ENCODE results near the gene CMTM3.
A peak's percentile ranks its signal among the peaks of the same experiment; 100 is the strongest.
"Not testable (repeated sequence)": the region's sequence is repeated elsewhere in the genome, so short reads cannot be mapped to it uniquely, and the experiment has no call there.

The CMTM3 gene, protein sequence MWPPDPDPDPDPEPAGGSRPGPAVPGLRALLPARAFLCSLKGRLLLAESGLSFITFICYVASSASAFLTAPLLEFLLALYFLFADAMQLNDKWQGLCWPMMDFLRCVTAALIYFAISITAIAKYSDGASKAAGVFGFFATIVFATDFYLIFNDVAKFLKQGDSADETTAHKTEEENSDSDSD

DNA sequence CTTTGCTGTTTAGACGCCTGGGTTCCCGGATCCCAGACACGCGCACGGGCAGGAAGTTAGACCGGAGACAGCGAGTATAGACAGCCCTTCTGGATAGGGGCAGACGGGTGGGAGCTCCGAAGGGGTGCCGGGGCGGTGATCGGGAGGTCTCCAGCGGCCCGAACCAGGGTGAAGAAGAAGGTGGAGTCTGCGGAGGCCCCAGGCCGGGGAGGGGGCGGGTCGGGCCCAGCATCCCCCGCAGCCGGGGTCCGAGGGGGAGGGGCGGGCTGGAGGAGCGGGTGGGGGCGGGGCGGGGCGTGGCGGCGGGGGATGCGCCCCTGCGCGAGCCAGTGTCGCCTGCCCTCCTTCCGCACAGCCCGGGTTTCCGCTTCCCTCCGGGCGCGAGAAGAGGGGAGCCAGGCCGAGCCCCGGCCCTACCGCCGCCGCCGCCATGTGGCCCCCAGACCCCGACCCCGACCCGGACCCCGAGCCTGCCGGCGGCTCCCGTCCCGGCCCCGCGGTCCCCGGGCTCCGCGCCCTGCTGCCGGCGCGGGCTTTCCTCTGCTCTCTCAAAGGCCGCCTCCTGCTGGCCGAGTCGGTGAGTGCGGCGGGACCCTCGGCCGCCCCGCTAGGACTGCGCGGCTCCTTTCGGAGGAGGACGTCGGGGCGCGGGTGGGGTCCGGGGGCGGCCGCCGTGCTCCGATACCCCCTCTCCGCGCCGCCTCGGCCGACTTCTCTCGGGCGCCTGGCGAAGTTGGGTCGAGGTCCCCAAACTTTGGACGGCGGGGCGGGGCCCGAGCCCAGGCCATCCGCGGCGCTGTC is at the start of gene CMTM3:
Gene CMTM3 (plus strand): TSS at position 329 of the 801 bp plus-strand sequence. CDS start 102 bp downstream, at position 431.
- peak; percentile 72 to 77 for DNase-seq

DNA sequence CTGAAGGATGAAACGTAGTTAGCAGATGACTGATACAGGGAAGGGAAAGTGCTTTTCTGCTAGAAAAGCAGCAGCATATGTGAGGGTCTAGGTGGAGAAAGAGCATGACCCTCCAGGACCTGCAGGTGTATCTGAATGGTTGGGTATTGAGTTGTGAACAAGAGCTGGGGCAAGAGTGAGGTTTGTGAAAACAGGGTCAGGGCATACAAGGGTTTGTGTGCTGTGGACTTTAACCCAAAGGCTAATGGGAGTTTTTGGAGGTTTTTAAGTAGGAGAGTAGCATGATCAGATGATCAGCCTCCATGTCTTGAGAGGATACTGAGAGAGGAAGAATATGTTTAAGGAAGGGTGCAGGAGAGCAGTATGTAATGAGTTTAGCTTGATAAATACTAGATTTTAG is 44.4 kb upstream of the CMTM3 start:
- no peak for DNase-seq

DNA sequence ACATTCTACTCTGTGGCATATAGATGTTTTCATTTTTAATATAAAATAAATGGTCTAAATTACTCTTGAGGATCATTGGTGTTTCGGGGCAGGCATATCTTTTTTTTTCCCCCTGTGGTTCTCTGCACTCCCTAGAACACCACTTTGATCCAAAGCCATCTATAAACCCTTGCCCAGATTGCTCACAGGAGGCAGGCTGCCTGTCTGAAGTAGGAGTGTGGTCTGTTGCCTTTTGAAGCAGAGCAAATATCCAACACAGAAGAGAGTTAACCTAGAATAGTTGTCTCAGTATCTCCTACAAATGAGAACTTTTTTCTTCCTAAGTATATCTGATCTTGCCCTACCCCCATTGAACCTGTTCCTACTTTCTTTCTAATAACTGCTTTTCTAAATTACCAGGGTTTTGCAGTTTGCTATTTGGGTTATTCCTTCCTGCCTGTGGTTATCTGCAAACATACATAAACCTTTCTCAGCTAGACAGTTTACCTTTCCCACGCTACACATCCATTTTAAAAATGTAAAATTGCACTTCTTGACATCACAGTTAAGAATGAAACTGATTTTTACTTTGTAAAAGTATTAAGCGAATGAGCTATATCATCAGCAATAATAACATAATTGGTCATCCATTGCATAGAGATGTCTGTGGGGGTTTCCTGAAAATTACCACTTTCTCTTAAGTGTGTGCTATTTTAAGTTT is 43.0 kb upstream of the CMTM3 start:
- no peak for DNase-seq

DNA sequence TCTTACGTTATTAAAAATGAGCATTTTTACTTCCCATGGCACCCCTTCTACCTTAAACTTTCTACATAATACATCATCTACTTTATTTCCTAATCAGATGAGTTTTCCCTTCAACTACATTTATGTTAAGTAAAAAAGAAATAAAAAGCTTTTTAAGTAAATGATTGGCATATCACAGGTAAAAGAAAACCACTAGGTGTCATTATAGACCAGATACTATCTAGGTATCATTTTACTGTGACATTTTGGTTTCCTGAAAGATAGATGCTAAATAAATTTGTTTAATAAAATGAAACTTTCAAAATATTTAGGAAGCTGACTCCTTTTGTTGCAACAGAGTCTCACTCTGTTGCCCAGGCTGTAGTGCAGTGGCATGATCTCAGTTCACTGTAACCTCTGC is 42.1 kb upstream of the CMTM3 start:
- peak in 1 of 2 donors; percentile 58 for DNase-seq

DNA sequence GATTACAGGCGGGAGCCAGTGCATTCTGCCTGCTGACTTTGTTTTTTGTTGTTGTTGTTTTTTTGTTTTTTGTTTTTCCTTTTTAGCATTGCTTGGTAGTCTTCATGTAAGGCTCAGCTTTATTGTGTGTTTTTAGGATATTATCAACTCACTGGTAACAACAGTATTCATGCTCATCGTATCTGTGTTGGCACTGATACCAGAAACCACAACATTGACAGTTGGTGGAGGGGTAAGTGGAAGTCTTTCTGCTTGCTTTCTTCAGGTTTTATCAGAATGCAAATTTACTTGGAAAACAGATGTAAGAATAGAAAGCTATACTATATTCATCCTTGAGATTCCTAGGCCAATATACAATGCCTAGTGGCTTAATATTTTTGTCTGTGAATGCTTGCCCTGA is 41.5 kb upstream of the CMTM3 start:
- DNase-seq, result no peak

DNA sequence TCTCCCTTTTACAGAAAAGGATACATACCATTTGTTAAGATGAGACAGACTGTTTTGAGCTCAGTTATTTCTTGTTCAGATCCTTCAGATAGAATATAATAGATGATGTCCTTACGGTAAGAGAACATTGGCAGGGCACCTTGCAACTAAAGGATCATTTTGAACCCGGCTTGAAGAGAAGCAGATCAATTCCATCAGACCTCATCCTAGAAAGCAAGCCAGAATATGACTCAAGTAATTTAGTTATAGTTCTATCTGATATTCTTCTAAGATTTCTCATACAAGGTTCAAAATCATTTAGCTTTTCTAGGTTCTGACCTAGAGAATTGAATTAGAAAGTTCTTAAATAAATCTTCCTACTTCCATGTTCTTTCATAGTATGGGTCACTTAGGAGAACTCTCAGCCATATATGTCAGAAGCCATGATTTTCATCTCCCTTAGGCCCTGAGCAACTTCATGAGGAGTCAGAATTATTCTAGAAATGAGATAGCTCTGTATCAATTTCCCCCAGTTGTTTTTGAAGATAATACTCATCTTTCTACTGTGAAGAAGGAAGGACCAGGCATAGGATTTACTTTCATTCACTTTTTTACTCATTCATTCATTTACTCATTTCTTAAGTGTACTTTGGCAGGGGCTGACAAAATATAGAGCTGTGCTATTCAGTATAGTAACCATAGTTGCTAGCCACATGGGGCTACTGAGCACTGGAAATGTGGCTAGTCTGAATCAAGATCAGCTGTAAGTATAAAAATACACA is 40.8 kb upstream of the CMTM3 start:
- no peak for DNase-seq

DNA sequence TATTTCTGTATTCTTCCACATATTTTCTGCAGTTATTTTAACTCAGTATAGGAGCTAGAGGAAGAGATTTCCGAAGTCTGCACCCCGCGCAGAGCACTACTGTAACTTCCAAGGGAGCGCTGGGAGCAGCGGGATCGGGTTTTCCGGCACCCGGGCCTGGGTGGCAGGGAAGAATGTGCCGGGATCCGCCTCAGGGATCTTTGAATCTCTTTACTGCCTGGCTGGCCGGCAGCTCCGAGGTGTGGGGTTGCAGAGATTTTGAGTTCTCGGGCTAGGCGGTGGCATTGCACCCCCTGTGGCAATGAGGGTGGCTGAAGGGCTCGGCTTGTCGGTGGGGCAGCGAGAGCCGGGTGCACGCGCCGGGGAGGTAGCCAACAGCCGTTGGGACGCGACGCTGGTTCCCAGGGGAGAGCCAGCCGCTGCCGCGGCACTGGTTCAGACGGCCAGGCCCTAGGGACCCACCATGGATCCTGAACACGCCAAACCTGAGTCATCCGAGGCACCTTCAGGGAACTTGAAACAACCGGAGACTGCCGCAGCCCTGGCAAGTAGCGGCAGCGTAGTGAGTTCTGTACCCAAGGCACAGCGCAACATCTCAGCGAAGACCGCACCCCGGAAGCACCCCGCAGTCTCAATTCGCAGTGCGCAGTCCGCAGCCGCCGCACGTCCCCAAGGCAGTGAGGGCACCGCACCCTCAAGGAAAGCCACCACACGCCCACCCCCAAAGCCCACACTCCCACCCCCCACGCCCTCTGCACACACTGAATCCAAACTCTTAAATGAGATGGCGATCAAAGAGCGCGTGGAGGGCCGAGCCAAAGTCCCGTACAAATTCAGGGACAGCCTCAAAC is 38.2 kb upstream of the CMTM3 start, which contains the start of gene CMTM1:
Gene CMTM1 (plus strand): TSS at position 389 of the 851 bp plus-strand sequence. CDS start 75 bp downstream, at position 464.
- no peak for DNase-seq

DNA sequence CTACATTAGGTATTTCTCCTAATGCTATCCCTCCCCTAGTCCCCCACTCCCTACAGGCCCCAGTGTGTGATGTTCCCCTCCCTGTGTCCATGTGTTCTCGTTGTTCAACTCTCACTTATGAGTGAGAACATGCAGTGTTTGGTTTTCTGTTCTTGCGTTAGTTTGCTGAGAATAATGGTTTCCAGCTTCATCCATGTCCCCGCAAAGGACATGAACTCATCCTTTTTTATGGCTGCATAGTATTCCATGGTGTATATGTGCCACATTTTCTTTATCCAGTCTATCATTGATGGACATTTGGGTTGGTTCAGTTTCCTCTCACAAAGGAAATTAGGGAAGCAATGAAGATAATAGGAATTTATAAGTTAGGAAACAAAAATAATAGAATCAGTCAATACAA is 37.2 kb upstream of the CMTM3 start:
- DNase-seq, result not testable (repeated sequence)

DNA sequence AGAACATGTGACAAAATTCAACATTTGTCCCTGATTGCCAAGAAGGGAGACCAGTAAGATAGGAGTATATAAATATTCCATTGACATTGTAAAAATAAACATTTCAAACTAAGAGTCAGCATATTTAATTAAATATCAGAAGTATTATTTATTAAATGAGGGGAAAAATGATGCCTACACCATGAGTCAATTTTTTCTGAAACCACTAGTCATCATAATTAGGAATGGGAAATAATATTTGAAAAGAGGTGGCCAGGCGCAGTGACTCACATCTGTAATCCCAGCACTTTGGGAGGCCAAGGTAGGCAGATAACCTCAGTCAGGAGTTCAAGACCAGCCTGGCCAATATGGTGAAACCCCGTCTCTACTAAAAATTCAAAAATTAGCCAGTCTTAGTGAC is 36.1 kb upstream of the CMTM3 start:
- no peak for DNase-seq

DNA sequence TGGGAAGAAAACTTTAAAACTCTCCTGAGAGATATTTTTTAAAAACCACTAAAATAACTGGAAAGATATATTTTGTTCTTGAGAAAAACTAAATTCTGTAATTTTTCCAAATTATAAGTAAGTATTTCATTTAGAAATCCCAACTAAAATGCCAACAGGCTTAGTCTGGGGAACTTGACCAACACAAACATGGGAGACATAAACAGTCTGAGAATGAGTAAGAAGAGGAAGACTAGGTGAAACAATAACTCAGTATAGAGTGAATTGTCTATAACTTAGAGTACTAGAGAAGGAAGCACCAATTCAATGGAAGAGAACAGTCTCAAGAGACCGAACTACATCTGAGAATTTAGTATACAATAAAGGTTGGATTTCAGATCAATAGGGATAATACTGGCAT is 35.4 kb upstream of the CMTM3 start:
- DNase-seq, result no peak

DNA sequence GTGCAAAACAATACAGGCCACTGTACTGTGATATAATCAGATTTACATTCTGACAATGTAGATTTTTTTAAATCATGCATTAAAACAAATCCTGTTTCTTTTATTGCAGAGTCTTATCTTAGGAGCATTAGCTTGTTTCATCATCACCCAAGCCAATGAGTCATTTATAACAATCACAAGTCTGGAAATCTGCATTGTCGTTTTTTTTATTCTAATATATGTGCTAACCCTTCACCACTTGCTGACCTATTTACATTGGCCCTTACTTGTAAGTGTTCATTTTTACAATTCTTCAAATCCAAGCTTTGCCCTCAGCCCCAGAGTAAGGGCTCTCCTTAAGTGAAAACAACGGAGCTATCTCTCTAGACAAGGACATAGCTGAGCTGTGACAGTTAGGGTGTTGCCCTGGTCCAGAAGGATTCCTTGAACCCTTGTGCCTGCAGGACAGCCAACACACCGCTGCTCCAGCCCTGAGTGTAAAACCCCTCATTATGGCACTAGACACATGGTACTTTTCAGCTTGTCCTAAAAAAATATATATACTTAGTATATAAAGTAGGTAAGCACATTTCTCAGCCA is 34.6 kb upstream of the CMTM3 start:
- DNase-seq, result no peak

DNA sequence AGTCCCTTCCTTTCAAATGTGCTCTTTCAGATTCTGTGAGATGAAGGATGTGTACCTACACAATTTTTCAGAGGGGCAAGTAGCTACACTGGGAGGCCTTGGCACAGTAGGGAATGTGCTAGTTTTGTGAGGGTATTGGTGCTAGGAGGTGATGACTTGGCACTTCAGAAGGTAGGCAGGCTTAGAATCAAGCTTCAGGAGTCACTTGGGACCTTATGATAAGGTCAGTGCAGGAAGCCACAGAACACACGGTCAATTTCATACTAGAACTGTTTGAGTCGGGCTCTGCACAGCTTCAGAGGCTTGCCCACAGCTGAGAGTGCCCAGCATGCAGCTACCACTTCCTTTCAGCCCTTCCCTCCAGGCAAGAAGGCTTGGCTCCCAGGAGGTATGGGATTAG is 32.1 kb upstream of the CMTM3 start:
- no peak for DNase-seq

DNA sequence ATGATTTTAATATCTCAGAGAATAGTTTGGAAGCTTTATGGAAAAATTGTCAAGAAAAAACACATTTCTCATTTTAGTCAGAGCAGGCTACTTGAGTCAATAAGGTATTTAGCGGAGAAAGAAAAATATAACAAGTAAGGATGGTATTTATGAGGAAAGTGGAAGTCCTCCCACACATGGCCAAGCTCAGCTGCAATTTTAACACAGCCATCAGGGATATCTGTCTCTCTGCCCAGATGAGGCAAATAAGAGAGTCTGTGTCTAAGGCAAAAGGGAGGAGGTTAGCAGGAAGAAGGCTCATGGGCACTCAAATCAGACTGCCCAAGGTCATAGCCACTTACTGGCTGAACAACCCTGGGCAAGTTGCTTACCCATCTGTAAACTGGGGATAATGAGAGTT is 30.4 kb upstream of the CMTM3 start:
- DNase-seq, result no peak

DNA sequence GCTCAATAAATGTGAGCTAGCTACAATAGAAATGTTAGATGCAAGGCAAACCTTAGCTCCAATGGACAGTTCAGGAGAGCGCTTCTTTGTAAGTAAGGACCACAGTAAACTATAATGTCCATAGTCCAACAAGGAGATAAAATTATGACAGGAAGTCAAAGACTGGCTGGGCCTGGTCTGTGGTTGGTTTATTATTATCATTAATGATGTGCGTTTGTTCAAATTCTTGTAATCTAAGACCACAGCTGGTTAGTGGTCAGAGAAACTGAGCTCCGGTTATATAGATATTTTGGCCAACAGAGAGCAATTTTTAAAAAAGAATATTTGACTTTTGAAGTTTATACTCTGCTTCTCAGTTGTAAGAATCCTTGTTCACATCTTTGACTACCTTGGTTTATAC is 30.0 kb upstream of the CMTM3 start:
- DNase-seq, result no peak

DNA sequence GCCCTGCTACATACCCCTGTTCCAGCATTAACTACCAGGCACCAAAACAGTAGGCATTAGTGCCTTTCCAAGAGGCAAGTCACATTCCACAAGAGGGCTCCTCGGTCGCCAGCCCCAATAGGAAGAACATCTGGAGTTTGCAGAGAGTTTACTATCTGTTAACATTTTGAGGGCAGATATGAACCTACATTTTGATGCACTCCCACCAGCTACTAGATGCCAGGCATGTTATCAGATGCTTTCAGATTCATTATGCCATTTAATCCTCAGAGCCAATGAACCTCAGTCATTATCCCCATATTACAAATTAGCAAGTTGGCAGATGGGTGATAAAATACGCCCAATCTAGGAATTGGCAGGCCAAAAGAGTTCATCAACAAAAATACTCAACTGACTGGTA is 29.4 kb upstream of the CMTM3 start:
- no peak for DNase-seq

DNA sequence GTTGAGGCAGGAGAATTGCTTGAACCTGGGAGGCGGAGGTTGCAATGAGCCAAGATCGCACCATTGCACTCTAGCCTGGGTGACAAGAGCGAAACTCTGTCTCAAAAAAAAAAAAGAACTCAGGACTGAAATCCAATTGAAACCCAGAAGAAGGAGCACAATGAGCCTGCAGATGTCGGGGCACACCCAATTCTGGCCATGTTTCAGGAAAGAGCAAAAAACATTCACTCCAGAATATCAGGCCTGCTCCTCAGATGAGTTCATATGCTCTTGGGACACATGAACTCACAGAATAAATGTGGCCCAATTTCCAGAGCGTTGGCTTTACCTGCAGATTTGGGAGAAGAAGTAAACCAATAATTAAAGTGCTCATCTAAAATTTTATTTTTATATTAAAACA is 28.2 kb upstream of the CMTM3 start:
- DNase-seq, result no peak

DNA sequence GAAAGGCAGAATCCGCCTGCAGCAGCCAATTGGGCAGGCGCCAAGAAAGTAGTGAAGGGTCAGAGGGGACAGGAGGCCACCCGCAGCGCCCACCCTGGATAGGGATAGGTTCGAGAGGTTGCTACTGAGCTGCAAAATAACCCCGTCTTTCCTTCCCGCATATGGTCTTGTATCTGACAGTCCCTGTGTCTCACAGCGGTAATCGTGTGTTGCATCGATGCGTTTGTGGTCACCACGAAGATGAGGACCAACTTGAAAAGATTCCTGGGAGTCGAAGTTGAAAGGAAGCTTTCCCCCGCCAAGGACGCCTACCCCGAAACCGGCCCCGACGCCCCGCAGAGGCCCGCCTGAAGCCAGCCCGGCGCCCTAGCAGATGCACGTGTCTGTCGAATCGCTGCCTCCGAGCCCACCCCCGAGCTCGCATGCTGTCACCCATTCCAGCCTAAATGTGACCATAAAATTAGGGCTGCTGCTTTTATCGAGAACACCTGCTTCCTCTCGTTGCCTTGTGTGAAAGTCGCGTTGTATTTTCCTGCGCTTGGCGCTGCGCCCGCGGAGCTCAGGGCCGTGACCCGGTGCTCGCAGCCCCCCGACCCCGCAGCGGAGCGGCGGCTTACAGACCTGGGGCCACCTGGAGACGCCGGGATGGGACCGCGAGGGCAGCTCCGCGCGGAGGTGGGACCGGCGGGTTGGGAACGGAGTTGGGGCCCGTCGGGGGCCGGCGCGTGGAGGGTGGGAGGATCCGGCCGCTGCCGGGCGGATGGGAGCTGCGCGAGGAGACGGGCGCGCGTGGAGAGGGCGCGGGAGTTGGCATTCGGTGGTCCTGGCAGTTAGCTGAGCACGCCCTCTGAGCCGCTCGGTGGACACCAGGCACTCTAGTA is 25.6 kb upstream of the CMTM3 start, which contains the start of gene CMTM2:
Gene CMTM2 (plus strand): TSS at position 813 of the 881 bp plus-strand sequence. CDS start 145 bp downstream, outside the sequence.
- no peak for DNase-seq

DNA sequence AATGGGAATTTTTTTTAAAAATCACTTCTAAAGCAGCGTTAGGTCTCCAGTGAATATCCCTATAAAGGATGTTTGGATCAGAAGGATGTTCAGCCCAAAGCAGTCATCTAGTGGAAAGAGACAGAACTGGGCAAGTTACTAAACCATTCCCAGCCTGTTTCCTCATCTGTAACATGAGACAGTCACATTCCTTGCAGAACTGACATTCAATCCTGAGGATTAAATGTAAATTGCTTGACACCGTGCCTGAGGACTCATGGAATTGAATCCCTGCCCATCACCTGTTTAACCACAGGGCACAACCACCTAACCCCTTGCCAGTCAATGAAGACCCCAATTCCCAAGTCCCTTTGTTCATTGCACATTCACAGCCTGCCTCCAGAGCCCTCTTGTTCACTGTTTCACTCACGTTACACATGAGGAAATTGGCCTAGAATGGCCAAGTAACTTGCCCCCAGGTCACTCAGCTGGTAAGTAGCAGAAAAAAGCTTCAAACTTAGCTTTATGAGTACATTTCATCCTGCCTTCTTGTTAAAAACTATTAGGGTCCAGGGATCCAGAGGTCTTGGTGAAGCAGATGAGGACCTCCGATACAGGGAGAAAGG is 23.8 kb upstream of the CMTM3 start:
- DNase-seq, result no peak

DNA sequence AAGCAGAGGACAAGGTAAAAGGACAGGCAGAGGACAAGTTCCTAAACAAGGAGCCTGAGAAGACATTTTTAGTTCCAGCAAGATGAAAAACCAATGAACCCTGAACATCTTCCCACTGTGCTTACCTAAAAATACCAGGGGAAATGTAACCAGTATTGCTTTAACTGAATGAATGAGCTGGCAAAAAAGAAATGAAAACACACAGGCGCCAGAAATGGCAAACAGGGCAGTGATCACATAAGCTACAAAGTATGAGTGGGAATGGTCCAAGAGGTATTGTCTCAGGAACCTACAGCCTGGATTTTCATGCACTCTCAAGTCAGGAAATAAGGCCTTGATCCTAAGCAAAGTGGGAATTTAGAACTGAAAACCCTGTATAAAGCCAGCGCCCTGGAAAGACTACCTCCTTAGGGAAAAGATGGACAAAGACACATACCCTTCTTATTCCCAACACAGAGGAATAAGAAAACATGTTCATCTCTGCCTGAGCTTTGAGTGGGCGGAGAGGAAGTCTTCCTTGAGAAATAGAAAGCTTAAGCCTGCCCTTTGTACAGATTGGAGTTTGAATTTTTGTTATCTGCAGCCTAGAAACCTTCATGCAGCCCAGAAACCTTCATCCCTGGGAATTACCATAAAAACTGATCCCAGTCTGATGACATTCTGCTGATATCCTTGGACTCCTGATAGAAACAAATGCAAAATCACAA is 23.1 kb upstream of the CMTM3 start:
- no peak for DNase-seq

Measured in CD4-positive, alpha-beta T cell treated with Interleukin-4 for 1 hour (primary cell).